Glutamatergic neuron (in vitro differentiated cells): Measurements from ENCODE around the gene SMIM29. TPM values are rescaled to one million over a fixed set of nuclear protein-coding genes. Genes with fewer than 3 reads are reported as not detected.

Experiments used
- DNase-seq: peaks from one replicate; pipeline ENCODE4 v3.0.0; 2022
- H3K27ac Mint-ChIP-seq: one replicate; pipeline ENCODE4 v1.8.0; 2020; ENCODE audit warnings: mild to moderate bottlenecking, mixed read lengths, inconsistent platforms; ENCODE audit not compliant: unreplicated experiment
- H3K27me3 Mint-ChIP-seq: one replicate; pipeline ENCODE4 v1.8.0; 2020; ENCODE audit warnings: mild to moderate bottlenecking, moderate library complexity, mixed read lengths, inconsistent platforms; ENCODE audit not compliant: unreplicated experiment
- H3K36me3 Mint-ChIP-seq: one replicate; pipeline ENCODE4 v1.8.0; 2020; ENCODE audit warnings: mild to moderate bottlenecking, mixed read lengths, inconsistent platforms; ENCODE audit not compliant: unreplicated experiment
- H3K4me1 Mint-ChIP-seq: one replicate; pipeline ENCODE4 v1.8.0; 2020; ENCODE audit warnings: mild to moderate bottlenecking, low read depth, mixed read lengths, inconsistent platforms; ENCODE audit not compliant: unreplicated experiment
- H3K4me3 Mint-ChIP-seq: one replicate; pipeline ENCODE4 v1.8.0; 2020; ENCODE audit warnings: mild to moderate bottlenecking, mixed read lengths, inconsistent platforms; ENCODE audit not compliant: unreplicated experiment
- H3K9me3 Mint-ChIP-seq: one replicate; pipeline ENCODE4 v1.8.0; 2020; ENCODE audit warnings: mild to moderate bottlenecking, moderate library complexity, mixed read lengths, inconsistent platforms; ENCODE audit not compliant: unreplicated experiment
- CTCF ChIP-seq: fragments of 200-600 bp; sonication (generic); IDR thresholded peaks from one replicate; pipeline ENCODE4 v1.5.0; 2021; ENCODE audit not compliant: partially characterized antibody, unreplicated experiment
- total RNA-seq: library from RNA; stranded (reverse); fragmentation: NEBNext Ultra II Directional; extraction: Animal tissue kit (Norgen Biotek cat#: 25700); gene quantifications from one replicate; pipeline ENCODE4 v1.2.1, GENCODE V29; 2021; ENCODE audit not compliant: unreplicated experiment

The SMIM29 gene
- total RNA-seq, 1 donor from 2014 or later: 54.7 TPM

DNA sequence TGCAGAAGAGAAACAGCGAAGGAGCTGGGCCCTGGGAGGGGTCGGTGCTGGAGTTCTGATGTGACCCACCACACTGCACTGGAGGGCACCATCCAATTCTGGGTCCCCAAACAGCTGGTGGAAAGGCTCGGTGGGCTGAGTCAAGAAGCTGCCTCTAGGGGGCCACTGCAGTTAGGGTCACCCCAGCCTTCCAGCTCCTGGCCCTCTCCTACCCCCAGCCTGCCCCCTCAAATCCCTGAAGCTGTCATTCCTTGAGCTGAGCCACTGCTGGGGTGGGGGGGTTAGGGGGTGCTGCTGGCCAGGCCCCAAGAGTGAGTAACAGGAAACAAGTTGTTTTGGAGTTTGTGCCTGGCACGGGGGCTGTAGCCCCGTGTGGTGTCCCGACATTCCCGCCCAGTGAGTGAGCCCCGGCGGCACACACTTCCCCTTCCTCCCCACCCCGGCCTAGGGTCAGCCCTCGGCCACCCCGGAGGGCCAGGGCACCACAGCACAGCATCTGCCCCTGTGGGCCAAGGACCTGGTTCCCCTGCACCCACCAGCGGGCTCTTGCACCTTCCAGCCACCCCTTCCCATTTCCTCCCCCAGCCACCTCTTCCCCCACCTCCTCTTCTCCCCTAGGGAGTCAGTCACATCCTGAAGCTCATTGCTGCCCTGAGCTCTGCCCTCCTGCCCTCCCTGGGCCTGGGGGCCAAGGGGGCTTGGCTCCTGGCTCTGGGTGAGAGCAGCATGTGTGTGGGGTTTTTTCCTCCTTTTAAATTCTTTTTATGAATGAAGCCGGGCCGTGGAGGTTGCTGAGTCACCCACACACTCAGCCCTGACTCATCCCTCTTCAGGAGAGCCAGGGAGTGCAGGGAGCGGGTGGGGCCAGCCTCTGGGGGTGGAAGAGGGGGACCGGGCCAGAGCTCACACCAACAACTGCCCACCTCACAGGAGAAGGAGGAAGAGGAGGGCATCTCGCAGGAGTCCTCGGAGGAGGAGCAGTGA is 4.6 kb downstream of the SMIM29 start:
- peaks cover 14% of the 10 kb centered on the region for H3K27me3 Mint-ChIP-seq
- peaks cover 24% of the 10 kb centered on the region for H3K4me1 Mint-ChIP-seq
- no peaks in the 10 kb centered on the region for H3K36me3 Mint-ChIP-seq
- peaks cover 7% of the 10 kb centered on the region for H3K9me3 Mint-ChIP-seq
- H3K27ac Mint-ChIP-seq: peak overlapping the region; percentile 59
- H3K4me3 Mint-ChIP-seq: no peak overlapping the region
- peak; percentile 8 for TF ChIP-seq CTCF
- DNase-seq: peak; percentile 41

DNA sequence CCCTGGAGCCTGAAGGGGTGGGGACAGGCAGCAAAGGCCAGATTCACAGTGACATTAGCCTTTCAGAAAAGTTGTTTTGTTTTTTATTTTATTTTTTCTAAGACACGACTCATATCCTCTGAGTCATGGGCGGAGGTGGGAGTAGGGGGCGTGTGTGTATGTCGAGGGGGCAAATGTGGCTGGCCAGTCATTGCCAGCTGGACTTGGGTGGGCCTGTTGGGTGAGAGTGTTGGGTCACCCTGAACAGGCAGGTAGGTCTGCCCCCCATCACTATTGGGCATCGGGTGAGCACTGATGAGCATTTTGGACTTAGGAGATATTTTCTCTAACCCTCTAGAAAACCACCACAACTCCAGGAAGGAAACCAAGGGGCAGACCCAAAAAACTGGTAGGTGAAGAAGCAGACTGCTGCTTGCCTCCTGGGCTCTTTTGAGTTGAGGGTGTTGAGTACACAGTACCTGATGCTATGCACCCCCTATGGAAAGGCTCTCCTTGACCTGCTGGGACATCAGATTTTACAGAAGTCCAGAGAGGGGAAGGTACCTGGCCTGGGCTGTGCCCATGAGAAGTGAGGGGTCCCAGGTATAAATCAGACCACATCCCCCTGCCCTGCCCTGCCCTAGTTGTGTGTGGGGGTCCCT is 5.6 kb downstream of the SMIM29 start:
- no peak for DNase-seq
- no peak for TF ChIP-seq CTCF
- H3K9me3 Mint-ChIP-seq: peaks cover 7% of the 10 kb centered on the region
- peaks cover 31% of the 10 kb centered on the region for H3K4me1 Mint-ChIP-seq
- peaks cover 11% of the 10 kb centered on the region for H3K27me3 Mint-ChIP-seq
- no peak overlapping the region for H3K27ac Mint-ChIP-seq
- no peak overlapping the region for H3K4me3 Mint-ChIP-seq
- no peaks in the 10 kb centered on the region for H3K36me3 Mint-ChIP-seq

DNA sequence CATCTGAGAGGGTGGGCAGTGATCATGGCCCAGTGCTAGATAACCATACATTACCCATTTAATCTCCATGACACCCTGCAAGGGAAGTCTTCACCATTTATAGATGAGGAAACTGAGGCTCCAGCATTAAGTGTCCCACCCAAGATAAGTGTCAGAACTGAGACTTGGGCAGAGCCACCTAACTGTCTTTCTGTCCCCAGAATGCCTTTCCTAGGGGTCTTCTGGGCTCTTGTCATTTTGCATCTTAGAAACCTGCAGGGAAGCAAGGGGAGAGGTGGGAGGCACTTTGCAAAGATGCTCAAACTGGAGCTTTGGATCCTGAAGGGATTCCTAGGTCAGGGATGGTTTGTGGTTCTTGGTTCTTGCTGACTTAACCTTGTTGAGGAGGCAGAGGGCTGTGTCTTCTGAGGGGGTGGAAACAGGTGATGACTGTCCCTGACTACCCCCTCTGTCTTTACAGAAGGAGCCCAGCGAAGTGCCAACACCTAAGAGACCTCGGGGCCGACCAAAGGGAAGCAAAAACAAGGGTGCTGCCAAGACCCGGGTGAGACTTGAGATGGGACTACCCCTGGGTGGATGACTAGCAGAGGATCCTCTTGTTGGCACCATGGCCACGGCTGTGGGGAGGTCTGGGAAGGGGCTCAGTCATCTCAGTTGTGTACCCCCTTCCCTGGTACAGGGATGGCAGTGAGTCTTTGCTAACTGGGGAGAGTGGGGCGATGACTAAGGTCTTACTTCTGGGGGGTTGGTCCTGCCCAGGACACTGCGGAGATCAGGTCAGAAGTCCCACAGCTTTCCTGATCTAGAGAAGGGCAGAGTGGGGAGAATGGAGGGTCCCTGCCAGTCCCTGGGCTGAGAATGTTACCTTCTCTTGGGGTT is 6.3 kb downstream of the SMIM29 start:
- TF ChIP-seq CTCF: no peak
- Mint-ChIP-seq H3K4me1 (peaks cover 31% of the 10 kb centered on the region), H3K36me3 (no peaks in the 10 kb centered on the region), H3K4me3 (no peak overlapping the region), H3K27ac (no peak overlapping the region), H3K27me3 (peaks cover 11% of the 10 kb centered on the region), H3K9me3 (peaks cover 7% of the 10 kb centered on the region)
- no peak for DNase-seq

DNA sequence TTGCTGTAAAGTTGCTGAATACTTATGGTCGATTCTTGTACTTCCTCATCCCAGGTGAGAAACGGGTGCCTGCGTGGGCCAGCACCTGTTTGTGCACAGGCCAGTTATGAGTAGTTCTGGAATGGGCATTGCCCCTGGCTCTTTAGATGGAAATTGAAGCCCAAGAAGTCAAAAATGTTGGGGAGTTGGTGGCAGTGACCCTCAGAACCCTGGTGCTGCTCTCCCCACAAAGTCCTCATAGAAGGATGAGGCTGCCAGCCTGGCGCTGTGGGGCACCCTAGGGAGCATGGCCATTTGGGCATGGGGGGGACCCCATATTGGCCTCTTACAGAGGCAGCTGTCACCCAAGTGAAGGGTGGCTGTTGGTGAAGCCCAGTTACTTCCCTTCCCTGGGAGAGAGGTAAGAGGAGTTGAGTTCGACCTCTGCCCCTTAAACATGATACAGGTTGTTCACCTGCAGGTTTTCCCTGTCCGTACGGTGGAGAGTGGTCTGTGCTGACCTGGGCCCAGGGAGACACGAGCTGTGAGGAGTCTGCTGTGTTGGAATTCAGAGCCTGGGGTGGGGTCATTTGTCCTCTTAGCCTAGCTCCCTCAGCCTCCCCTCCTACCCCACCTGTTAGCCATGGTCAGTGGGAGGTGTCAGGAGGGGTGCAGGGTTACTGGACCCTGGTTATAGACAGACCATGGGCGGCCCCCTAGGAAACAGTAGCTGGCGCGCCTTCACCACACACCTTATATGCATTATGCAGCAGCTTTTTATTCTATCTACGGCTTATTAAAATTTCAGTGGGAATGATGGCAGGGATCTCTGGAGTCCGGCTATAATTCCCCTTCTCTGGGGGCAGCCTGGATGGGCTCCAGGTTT is 7.2 kb downstream of the SMIM29 start:
- peaks cover 4% of the 10 kb centered on the region for H3K9me3 Mint-ChIP-seq
- TF ChIP-seq CTCF: no peak
- H3K4me1 Mint-ChIP-seq: peaks cover 27% of the 10 kb centered on the region
- no peaks in the 10 kb centered on the region for H3K36me3 Mint-ChIP-seq
- H3K27me3 Mint-ChIP-seq: peaks cover 10% of the 10 kb centered on the region
- no peak overlapping the region for H3K4me3 Mint-ChIP-seq
- DNase-seq: no peak
- H3K27ac Mint-ChIP-seq: no peak overlapping the region
